GM11168 (cell line): ENCODE results near the gene NSUN3.

Experiments
- in situ Hi-C: fragments of 300-500 bp; cut with MboI; formaldehyde crosslinking; loops from one replicate; pipeline ENCODE4 v1.12.0; 2022; ENCODE audit warnings: low sequenced_read_pairs; ENCODE audit not compliant: unreplicated experiment

Gene NSUN3

DNA sequence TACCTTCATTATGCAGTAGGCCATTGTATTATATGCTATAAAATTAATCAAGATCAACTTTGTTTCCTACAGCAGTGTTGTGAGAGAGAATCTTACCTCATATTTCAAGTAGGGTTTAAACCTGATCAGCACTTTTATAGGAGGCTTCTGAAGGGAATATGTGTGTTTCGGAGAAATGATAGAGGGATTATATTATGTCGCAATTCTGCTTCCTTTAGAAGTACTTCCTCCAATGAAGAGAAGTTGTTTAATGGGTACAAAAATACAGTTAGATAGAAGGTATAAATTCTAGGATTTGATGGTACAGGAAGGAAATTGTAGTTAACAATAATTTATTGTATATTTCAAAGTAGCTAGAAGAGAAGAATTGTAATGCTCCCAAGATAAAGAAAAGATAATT, 54.9 kb downstream of the NSUN3 start:
- in situ Hi-C loops: no loop called here

DNA sequence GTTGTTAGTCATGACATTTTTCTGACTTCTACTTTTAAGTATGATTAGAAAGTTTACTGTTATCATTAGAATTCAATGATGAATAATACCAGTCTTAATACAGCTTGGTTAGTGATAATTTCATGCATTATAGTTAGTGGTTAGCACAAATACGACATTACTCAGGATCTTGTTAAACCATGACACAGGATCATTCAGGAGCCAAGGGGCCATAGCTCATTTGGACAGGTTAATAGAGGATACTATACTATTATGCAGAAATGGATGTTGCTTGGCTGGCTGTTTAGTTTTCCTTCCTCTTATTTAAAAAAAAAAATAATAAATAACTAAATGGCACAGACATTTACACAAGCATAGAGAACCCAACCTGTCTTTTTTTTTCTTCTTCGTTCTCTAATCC, 55.5 kb downstream of the NSUN3 start:
- in situ Hi-C loops: no loop called here

DNA sequence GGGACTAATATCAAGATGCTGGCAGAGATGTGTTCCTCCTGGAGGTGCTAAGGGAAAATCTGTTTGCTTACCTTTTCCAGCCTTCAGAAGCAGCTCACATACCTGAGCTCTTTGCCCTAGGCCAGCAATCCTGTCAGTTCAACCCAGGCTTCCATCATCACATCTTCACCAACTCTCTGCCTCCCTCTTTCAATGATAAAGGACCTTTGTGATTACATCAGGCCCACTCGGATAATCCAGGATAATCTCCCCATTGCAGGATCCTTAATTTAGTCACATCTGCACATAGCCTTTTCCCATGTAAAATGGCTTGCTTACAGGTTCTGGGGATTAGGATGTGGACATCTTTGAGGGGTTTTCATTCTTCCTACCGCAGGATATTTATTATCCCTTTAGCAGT, 58.3 kb downstream of the NSUN3 start:
- in situ Hi-C loops: no loop called here

DNA sequence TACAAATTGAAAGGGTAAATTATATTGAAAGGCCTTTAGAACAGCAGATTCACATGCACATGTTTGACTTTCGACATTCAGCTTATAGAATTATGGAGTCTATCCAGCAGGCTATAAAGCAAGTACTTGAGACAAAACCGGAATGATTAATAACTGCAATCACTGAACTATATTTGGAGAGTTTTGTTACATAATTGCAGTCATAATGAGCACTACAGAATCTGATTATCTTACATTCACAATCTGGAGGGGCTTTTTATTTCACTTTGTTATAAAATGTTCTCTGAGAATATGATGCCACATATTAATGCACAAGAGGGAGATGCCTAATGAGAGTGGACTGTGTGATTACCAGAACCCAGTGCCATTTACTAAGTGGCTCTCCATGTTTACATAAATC, 64.3 kb downstream of the NSUN3 start:
- in situ Hi-C loops: no loop called here

DNA sequence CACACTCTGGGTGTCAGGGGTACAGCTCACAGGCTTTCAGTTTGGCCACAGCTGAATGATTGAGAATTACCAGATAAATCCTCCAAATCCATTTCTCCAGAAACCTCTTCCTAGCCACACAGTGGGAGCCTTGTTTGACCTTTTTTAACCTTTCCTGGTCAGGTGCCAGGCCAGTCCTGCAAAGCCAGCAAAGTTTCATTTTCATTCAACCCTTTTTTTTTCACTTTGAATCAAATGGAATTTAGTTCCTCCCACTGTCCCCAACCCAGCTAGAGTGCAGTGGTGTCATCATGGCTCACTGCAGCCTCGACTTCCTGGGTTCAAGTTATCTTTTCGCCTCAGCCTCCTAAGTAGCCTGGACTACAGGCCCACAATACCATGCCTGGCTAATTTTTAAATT, 67.8 kb downstream of the NSUN3 start:
- in situ Hi-C loops: no loop called here

DNA sequence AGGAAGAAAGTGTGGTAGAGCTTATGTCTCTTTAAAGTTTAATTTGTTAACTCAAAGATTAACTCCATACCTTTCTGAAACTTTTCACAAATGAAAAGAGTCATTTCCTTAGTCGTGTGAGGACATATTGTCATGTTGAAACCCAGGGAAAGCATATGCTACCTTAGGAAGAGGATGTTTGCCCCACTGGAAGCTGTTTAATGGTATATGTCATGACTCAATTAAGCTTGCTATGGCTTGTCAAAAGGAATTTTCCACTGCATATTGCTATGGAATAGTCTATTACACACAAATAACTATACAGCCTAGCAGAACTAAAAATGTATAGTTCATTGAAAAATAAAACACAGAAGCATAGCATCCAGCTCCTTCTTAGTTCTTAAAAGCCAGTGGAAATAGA, 69.9 kb downstream of the NSUN3 start:
- in situ Hi-C loops: no loop called here

DNA sequence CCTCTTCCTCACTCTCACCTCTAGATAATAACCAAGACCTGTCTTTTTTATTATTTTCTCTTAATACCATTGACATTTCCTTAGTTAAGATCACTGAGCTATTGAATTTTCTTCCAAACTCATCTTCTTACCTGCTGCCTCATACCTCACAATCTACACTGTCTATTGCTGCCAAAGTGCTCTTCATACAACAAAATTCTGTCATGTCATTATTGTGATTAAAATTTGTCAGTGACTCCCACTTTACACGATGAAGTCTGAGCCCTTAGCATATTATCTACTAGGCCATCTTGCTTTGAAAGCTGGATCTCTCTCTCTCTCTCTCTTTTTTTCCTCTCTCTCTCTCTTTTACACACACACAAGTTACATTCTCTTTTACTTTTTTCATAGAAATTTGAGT, 73.3 kb downstream of the NSUN3 start:
- in situ Hi-C loops: no loop called here

DNA sequence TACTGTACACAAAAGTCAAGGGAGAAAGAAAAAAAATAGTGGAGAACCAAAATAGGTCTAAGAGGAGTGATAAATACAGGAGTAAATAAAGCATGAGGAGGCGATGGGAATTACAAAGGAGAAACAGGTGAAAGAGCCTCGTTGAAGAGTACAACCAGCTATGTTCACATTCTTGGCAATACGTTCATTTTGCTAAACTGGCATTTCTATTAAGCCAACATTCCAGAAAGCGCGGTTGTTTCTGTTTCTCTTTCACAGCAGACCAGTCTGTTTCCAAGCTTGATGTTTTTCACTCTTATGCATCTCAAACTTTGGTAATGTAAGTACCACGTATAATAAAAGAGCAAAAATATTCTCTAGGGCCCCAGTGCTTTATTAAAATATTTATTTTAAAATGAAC, 74.5 kb downstream of the NSUN3 start:
- in situ Hi-C loops: no loop called here

DNA sequence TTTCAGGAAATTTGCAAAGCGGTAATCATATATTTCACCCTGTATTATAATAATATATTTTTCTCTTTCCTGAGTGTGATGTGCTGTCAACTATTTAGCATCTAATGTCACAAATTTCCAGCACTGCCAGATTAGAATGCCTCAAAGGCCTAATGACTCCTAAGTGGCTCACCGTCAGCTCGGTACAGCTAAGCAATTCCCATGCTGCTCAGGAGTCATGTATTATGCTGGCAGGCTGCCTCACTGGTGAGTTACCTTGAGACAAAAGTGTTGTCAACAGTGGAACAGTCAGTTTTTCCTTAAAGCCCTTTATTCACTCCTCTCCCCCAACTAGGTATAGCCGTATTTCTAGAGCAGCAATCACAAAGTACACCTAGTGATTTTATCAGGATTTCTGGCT, 83.6 kb downstream of the NSUN3 start:
- in situ Hi-C loops: no loop called here

DNA sequence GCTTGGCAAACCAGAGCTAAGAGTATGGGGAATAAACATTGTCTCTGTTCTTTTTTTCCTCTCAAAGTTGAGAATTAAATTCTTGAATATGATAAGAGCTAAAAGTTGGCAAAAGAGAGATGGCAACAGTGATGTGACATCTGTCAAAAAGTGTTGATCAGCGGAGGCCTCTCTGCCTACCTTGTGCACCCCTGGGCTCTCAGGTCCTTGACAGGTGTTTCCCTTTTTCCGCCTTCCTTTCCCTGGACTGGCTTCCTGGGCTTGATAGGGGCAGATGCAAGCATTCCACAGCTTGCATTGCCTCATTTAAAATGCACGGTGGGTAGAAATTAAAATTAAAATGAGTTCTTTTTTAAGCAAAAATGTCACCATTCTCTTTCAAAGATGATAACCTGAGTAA, 84.2 kb downstream of the NSUN3 start:
- in situ Hi-C loops: no loop called here

DNA sequence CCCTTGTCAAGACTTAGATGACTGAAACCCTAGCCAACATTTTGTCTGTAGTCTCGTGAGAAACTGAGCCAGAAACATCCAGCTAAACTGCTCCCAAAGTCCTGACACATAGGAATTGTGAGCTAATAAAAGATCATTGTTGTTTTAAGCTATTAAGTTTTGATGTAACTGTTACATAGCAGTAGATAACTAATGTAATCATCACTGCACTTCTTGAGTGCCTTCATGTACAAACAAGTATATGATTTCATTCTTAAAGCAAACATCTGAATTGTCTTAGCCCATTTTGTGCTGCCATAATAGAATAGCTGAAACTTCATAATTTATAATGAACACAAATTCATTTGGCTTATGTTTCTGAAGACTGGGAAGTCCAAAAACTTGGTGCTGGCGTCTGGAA, 87.3 kb downstream of the NSUN3 start:
- in situ Hi-C loops: no loop called here

DNA sequence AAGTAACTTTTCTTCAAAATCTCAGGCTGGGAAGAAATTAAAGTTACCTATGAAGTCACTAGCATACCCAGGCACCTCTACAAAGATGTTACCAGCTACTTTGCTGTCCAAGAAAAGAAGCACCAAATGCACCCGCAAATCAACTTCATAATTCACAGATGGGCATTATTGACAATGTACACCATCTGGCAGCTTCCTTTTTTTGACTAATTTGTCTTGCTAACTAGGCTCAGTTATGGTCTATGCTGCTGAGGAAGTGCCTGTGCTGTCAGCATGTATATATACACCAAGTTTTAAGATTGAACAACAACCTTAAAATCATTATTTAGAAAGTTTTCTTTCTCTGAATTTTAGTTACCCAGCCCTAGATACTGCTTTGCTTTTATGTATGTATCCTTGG, 93.8 kb downstream of the NSUN3 start:
- in situ Hi-C loops: no loop called here

DNA sequence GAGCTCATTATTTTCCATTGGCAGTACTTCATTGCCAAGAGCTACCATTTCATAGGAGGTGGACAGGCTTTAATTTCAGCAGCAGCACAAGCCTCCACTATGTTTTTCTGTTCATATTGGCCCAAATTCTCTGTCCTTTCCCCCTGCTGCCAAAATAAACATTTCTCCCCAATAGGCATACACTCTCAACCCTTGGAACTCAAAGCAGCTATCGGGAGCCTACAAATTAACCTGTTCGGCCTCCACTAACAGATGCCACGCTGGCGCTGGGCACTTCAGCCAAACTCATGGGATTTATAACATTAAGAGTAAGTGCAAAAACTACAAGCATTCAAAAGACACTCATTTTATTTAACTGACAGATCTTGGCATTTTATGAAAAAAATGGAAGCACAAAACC, 95.7 kb downstream of the NSUN3 start:
- in situ Hi-C loops: no loop called here

DNA sequence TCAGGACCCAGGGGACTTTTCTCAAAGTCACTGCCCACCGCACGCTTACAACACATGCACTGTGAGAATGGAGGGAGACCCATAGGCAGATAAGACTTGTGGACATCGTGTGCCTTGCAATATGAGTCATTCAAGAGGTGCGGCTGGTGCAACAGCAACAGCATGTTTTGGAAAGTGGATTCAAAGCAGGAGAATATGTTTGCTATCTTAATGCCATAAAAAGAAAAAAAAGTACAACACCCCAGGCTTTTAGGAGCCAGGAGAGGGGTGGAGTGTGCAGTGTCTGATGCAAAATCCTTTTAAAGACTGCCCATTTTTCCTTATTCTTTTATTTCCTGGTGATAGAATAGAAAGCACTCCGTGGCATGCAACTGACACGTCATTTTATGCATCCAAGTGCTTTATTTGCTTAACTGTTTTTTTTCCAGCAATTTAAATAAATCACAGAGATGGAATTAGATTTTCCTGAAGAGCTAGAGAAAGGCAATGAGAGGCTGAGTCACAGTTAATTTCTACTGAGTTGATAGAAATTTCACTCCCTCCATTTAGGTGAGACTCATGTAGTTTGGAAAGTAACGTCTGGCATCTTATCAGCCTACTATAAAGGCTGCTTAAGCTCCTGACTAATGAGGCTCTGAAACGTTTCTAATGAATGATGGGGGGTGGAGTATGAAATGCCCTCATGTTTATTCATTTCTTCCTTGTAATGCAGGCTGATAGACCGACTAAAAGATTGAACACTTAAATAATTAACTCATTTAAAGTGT, 96.4 kb downstream of the NSUN3 start:
- in situ Hi-C loops: no loop called here

DNA sequence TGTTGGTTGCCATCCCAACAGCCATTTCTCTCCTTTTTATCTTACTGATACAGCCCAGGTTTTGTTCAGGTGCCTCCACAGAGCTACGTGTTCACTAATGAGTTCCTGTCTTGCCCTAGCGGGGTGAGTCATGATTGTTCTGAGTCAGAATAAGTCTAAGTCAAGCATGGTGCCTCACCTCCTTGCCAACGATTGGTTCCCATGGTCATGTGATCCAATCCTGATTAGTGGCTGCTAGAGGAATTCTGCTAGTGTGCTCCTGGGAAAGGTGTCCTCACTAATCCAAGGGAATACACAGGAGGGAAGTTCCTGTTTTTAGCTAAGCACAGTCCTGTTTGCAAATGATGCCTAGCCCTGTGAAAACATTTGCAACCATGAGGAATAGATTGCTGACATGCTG, 99.8 kb downstream of the NSUN3 start:
- in situ Hi-C loops: no loop called here

DNA sequence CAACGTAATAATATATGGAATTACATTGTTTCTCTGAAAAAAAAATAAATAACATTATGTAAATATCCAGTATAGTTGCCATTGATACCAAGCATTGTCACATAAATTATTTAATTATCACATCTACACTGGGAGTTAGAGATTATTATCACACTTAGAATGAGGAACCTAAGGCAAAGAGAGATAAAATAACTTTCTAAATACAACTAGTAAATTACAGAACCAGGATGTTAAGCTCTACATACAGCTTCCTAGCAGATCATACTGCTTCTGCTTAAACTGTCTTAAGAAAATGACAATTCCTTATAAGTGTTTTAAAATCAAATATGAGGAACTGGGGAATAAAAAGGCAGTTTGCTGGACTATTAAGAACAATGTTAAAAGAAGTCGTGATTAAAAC, 104.5 kb downstream of the NSUN3 start:
- in situ Hi-C loops: no loop called here

DNA sequence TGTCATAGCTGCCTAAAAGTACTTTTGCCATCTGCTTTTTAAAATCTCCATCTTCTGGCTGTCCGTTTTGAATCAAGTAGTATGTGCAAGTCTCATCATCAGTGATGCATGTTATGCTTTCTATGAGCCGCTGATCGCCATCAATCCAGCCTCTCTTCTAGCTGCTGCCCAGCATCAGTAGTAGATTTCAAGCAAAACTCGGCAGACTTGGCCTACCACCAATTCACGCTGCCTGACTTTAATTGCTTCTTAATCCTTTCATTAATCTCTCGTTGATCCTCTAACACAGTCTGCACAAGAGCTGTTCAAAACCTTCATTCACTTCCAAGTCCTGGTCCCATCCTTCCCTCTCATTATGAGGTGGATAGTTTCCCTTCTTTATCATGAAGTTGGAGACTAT, 104.9 kb downstream of the NSUN3 start:
- in situ Hi-C loops: no loop called here

DNA sequence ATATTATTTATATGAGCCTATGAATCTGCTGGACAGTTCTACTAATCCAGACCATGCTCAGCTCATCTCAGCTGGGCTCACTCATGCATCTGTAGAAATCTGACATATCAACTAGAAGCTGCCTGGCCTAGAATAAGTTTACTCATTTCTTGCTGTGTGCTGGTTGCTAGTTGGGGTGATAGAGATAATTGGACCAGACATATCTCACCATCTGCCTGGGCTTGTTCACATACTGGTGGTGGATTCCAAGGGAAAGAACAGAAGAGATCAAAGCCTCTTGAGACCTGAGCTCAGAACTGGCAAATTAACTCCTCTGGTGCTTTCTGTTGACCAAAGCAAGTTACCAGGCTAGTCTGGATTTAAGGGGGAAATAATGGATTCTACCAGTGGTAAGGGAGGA, 109.1 kb downstream of the NSUN3 start:
- in situ Hi-C loops: no loop called here

DNA sequence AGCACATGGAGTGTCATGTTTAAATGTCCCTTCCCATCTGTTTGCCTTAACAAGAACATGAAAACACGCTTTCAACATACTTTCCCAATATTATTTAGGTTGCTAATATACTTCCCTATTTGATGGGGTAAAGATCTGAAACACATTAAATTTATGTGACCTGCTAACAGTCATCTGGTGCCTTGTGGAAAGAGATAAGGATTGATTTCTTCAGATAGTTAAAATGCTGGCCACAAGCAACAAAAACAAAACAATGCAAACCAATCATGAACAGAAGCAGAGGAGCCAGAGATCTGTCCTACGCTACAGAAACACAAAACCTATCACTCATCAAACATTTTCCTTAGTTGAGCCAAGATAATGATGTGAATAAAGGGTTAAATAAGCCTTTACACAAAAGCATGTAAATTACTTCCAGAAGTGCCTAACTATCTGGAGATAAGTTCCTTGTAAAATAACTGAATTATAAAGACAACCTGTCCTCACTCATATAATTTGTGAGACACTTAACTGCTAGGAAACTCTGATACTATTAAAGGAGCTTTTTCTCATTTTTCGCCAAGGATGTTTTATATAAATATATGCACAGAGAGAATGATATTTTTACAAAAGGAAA, 109.9 kb downstream of the NSUN3 start:
- in situ Hi-C loops: no loop called here

DNA sequence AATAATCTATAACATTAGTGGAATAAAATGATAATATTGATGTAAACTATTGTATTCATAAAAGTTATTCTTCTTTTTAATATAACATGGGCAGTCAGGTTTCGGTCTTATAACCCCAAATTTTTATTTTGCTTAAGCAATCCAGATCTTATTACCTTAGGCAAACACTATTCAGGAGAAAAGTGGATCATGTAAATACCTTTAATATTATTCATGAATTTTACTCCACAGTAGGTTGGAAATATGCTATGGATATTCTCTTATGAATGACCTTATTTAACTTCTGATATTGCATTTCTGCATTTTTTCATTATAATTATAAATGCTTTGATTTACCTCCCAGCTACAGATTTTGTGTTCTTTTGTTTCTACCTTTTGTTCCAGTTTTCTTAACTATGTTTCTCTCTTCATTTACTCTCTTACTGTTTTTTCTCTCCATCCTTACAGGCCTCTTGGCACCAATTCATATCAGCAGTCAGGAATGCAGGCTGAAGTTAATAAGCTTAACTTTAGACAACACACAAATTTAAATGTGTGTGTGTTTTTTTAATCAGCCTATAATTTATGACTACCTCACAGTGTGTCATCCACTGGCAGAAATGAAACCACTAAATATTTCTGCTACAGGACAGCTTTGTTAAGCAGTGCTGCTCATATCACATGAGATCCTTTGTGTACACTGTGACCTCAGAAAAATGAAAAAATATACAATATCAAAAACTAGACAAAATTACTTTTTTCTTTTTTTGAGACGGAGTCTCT, 111.0 kb downstream of the NSUN3 start:
- in situ Hi-C loops: no loop called here

DNA sequence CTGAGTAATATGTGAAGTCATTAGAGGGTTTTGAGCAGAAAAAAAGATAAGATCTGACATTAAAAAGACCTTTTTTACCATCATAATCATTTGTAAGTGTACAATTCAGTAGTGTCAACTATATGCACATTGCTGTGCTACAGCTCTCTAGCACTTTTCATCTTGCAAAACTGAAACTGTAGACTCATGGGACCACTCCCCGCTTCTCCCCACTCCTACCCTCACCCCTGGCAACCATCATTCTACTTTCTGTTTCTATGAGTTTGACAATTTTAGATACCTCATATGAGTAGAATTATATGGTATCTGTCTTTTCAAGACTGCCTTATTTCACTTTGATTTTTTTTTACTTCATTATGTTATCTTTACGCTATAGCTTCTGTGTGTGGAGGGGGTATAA, 112.8 kb downstream of the NSUN3 start:
- in situ Hi-C loops: no loop called here
